Endothelial cell of hepatic sinusoid (primary cell): ENCODE measurements around the gene CARD11.

Experiments
- in situ Hi-C: cut with HindIII; loops from 2 replicates; pipeline ENCODE4 v1.10.0; 2017; ENCODE audit warnings: low sequenced_read_pairs

Gene CARD11

GRCh38 chr7:2932402-2933251 is 111.0 kb downstream of the CARD11 start:
- in situ Hi-C loops = no loop called here

GRCh38 chr7:2931034-2931415 is 112.6 kb downstream of the CARD11 start:
- in situ Hi-C loops = no loop called here

DNA sequence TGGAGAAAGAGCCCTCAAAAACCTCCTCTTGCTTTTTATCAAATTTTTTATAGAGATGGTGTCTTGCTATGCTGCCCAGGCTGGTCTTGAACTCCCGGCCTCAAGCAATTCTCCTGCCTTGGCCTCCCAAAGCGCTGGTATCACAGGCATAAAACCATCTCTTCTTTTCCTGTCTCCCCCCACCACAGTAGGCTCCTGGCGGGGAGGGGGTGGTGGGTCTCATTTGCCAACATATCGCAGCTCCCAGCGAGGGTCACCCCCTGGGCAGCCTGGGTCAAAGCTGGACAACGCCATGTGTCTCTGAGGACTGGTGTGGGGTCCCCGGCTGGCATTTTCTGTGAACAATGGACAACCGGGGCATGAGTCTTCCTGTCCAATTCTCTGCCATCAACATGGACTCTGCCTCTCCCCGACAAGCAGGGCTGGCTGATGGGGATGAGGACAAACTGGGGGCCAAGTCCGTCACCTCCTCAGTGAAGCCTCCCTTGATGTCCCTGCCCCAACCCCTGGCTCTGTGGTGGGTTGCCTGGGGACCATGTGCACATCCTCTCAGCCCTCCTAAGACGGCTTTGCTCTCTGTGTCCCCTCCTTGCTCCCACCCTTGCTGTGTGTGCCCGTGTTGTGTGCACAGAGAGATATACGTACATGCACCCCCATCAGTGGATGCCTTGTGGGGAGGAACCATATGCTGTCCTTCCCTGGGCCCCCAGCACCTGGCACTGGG is 113.2 kb downstream of the CARD11 start:
- in situ Hi-C loops = no loop called here

- in situ Hi-C loops = loop anchor here (5.0 kb wide), 1 partner anchor 68 kb away; no protein-coding TSS in a partner anchor
Measured at GRCh38 chr7:2929321-2930201, 114.1 kb downstream of the CARD11 start.

DNA sequence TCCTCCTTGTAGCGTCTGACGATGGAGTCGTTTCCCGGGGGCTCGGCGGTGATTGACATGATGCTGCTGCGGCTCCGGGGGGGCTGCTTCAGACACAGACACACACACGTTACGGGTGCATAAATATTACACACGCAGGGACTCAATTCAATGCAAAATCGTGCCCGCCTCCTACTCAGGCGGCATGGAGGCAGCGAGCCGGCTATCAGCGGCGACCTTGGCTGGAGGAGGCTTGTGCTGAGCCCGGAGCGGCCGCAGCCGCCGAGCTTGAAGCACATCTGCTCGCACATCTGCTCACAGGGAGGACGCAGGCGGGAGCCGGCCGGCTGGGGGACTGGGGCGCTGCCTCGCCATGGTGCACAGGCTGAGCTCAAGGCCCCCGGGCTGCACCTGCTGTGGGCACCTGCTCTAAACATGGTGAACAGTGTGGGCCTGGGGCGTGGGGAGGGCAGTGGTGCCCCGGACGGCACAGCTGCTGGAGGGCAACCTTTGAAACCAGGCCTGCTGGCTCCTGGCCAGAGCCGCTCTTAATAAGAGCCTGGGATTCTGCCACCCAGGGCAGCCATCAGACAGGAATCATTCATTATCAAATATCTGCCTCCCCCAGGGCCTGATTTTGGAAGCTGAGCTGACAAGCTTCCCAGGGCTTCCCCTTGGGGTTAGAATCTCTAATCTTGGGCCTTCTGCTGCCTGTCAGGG is 114.9 kb downstream of the CARD11 start:
- in situ Hi-C loops = loop anchor here (5.0 kb wide), 1 partner anchor 69 kb away; no protein-coding TSS in a partner anchor

DNA sequence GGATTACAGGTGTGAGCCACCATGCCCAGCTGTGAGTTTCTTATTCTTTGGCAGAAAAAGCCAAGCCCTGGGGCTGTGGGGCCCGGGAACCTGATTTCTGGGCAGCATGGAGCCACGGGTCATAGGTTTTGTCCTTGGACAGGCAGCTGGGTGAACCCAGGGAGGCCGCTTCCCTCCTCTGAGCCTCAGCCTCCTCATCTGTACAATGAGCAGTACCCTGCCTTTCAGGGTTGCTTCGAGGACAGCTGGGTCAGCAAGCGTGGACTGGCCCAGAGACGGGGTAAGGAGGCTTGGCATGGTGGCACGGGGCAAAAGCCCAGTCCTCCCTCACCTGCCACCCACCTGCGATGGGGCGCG is 115.4 kb downstream of the CARD11 start:
- in situ Hi-C loops = loop anchor here (5.0 kb wide), 1 partner anchor 69 kb away; no protein-coding TSS in a partner anchor

- in situ Hi-C loops = loop anchor here (5.0 kb wide), 1 partner anchor 70 kb away; no protein-coding TSS in a partner anchor
Measured at GRCh38 chr7:2927592-2927991, 116.1 kb downstream of the CARD11 start.

- in situ Hi-C loops = loop anchor here (5.0 kb wide), 1 partner anchor 70 kb away; no protein-coding TSS in a partner anchor
Measured at GRCh38 chr7:2926896-2927405, 116.7 kb downstream of the CARD11 start.

- in situ Hi-C loops = loop anchor here (5.0 kb wide), 1 partner anchor 71 kb away; no protein-coding TSS in a partner anchor
Measured at GRCh38 chr7:2926120-2926895, 117.4 kb downstream of the CARD11 start.

DNA sequence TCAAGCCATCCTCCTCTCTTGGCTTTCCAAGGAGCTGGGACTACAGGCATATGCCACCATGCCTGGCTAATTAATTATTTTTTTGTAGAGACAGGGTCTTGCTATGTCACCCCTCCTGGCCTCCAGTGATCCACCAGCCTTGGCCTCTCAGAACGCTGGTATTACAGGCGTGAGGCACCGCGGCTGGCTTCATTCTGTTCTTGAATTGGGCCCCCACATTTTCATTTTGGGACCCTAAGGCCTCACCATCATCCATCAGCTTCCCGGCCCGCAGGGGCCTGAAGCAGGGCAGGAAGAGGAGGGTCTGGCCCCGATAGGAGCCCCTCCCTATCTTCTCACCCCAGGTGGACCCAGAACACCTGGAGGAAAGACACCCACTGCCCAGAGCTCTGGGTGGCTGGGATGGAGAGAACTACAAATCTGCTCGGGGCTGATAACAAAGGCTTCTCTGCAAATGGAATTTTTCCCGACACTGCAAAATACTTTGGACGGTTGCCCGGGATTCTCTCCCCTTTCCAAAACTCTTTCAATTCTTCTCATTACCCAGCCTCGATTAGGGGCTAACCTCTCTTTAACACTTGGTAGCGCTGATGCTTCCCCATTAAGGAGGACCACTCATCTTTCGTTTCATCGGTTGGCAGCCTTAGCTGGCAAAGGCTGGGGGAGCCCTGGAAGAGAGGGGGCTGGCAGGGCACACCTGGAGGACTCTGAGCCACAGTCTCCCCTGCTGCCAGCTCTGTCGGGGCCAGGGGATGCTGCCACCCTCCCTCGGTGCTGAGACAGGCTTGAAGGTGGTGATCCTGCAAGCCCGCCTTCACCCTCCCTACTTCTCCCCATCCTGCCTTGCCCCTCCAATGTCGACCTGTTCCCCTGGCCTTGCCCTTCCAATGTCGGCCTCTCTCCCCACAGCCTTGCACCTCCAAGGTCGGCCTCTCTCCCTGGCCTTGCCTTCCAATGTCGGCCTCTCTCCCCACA is 118.5 kb downstream of the CARD11 start:
- in situ Hi-C loops = loop anchor here (5.0 kb wide), 1 partner anchor 72 kb away; no protein-coding TSS in a partner anchor

DNA sequence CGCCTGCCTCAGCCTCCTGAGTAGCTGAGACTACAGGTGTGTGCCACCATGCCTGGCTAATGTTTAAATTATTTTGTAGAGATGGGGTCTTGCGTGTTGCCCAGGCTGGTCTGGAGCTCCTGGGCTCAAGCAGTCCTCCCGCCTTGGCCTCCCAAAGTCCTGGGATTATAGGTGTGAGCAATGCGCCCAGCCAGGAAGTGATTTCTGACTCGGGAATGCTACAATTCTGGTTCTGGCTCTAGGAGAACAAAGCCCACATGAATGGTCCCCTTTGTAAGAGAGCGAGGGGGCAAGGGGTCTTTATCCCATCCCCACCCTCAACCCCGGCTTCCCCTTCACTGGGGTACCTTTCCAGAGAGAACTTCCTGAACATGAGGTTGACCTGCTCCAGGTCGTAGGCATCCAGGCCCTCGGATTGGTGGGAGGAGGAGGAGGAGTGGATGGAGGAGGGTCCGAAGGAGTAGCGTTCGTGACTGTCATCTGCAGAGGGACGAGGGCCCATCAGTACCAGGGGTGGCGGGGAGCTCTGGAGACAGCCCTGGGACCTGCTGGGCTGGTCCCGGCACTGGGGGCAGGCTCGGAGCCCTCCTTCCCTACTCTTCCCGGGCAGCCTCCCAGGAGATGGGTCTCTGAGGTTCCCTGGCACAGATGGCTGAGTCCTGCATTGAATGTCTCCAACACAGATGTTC is 119.6 kb downstream of the CARD11 start:
- in situ Hi-C loops = no loop called here

DNA sequence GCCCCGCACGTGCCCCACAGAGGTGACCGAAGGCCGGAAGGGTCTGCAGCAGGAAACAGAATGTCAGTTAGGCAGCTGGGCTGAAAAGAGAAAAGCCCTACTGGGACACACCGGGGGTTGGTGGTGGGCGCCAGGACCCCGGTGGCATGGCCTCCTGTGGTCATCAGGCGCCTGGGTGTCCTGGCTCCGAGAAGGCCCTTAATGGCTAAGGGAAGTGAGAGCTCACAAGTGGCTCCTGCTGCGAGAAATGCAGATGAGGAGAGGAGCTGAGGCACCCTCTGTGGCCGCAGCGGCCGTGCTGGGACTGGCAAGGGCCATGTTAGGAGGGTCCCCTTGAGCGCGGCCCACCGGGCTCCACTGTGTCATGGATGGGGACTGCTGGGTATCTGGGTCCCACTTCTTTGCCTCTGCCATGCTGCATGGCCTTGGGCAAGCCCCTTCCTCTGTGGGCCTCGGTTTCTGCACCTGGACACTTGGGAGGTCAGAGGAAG is 120.3 kb downstream of the CARD11 start:
- in situ Hi-C loops = no loop called here

- in situ Hi-C loops = no loop called here
Measured at GRCh38 chr7:2922866-2923265, 120.8 kb downstream of the CARD11 start.

DNA sequence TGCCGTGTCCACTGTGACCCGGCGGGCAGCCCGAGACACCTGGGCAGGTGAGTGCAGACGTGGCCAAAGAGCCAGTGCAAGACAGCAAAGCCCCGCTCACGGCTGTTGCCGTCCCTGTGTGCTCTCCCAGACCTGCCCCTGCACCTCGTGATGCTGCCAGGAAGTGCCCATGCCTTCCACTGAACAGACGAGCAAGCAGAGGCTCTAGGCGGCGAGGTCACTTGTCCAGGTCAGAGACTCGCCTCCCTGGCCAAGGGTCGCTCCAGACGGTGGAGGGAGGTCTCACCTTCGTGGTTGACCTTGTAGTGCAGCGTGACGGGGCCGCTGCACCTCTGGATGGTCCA is 121.3 kb downstream of the CARD11 start:
- in situ Hi-C loops = no loop called here

- in situ Hi-C loops = no loop called here
Measured at GRCh38 chr7:2921653-2922347, 121.9 kb downstream of the CARD11 start.

- in situ Hi-C loops = no loop called here
Measured at GRCh38 chr7:2920956-2921652, 122.6 kb downstream of the CARD11 start.
